AG04449 (cell line): ENCODE results near the gene MOV10L1.
A peak's percentile ranks its signal among the peaks of the same experiment; 100 is the strongest.

Experiments
- CTCF ChIA-PET: fragments of 350-600 bp; formaldehyde crosslinking; extraction: SDS; loops from one replicate; lab custom pipeline; 2021; ENCODE audit warnings: antibody characterized with exemption; lab: Yijun Ruan, JAX
- POLR2A ChIA-PET: fragments of 400-600, 350-600 bp; formaldehyde crosslinking; extraction: SDS; loops from one replicate; lab custom pipeline; 2020; ENCODE audit warnings: antibody characterized with exemption, inconsistent platforms; lab: Yijun Ruan, JAX
- DNase-seq: peaks from one replicate; pipeline ENCODE4 v3.0.0-alpha.2; 2010; ENCODE audit warnings: low read depth, low spot score
- H3K4me3 ChIP-seq: 2 replicates; pipeline ENCODE4 v1.5.1; 2011; ENCODE audit warnings: low read depth, mild to moderate bottlenecking, control low read depth, low read length
- CTCF ChIP-seq: IDR thresholded peaks from one replicate; pipeline ENCODE4 v1.5.1; 2011; ENCODE audit warnings: mild to moderate bottlenecking, moderate library complexity, low read length, control low read depth, inconsistent platforms; ENCODE audit not compliant: insufficient read depth; ENCODE audit errors: missing control alignments

The MOV10L1 gene

DNA sequence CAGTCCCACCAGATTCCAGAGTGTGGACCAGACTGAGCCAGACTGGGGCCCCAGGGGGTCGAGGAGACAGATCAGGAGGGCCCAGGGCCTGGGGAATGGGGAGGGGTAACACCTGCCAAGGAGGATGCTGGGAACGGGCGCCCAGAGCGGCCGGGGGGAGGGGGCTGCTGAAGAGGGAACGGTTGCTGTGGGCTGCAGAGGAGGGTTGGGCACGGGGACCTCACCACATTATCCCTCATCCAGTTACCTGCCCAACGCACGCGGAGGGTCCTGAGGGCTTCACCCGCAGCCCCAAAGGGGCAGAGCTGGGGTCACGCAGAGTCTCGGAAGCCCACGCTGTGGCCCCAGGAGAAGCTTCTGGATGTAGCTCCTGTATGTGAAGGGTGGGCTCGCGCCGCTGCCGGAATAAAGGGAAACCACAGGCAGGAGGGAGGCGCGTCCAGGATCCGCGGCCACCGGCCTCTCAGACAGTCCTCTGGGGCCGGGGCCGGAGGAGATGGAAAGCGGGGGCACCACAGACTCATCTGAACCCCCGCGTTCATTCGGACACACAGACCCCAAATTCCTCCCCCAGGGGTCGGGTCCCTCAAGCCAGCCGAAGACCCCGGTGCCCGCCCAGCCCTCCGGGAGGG lies 110.1 kb downstream of the MOV10L1 start:
- no peak for TF ChIP-seq CTCF
- ChIA-PET POLR2A (no interaction called here), CTCF (no interaction called here)
- no peak for DNase-seq
- peak overlapping the region; percentile 71 for H3K4me3 ChIP-seq

GRCh38 chr22:50200461-50201190 lies 110.8 kb downstream of the MOV10L1 start, which contains the start of gene SELENOO:
TSS of gene SELENOO (plus strand) at chr22:50201011. CDS start at chr22:50201037, 26 bp downstream.
- no peak for TF ChIP-seq CTCF
- CTCF ChIA-PET: interaction anchor here (1.2 to 1.9 kb wide), 2 partner anchors 10 to 52 kb away, joined by 3 to 13 read pairs; no protein-coding TSS in a partner anchor
- DNase-seq: no peak
- H3K4me3 ChIP-seq: peak within 1 kb of the TSS; percentile 71
- POLR2A ChIA-PET: no interaction called here

DNA sequence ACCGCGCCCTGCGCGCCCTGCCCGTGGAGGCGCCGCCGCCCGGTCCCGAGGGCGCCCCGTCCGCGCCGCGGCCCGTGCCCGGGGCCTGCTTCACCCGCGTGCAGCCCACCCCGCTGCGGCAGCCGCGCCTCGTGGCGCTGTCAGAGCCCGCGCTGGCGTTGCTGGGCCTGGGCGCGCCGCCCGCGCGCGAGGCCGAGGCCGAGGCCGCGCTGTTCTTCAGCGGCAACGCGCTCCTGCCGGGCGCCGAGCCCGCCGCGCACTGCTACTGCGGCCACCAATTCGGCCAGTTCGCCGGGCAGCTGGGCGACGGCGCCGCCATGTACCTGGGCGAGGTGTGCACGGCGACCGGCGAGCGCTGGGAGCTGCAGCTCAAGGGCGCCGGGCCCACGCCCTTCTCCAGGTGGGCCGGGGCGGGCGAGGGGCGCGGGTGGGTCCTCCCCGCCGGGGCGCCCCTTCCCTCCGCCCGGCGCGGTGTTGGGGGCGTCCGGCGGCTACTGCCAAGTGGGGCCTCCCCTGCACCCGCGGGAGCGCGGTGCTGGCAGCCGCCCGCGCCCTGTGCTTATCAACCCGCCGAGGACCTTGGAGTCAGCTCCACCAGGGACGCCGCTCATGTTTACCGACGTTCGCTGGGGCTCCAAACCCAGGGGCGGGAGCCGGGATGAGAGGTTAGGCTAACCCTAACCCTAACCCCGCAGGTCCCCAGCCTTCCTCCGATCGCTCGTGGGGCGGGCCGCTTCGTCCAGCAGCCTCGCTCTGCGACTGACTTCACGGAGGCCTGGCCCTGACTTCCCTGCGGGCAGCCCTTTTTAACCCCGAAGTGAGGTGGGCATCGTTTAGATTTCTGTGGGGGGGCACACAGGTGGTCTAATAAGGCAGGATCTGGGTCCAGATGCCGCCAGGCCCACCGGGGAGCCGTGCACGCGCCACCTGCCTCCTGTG lies 111.7 kb downstream of the MOV10L1 start:
- DNase-seq: no peak

DNA sequence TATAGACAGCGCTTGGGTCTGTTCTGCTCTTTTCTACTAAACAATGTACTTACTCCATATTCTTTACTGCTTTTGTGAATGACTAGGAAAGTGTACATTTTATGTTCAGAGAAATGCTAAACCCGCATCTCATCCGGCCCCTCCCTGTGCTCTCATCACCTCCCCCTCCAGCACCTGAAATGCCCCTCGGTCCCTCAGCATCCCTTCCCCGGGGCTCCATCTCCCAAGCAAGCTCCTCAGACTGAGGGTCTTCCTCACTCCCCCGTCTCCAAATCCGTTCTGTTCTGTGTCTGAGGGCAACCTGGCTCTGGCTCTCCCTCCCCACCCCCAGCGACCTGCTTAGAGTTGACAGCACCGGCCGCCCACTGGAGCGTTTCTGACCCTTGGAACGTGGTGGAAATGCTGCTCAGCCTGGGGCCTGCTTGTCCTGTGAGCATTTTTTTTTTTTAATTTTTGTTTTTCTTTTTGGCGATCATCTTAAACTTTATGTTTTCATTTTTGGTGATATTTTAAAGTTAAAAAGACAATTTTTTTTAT lies 112.4 kb downstream of the MOV10L1 start:
- TF ChIP-seq CTCF: no peak
- H3K4me3 ChIP-seq: peak overlapping the region; percentile 71
- ChIA-PET POLR2A (no interaction called here), CTCF (interaction anchor here (0.6 to 1.9 kb wide), 4 partner anchors 10 to 60 kb away, joined by 3 to 13 read pairs (median 4); no protein-coding TSS in a partner anchor)
- DNase-seq: no peak

More for the DNA sequence above, 111.7 kb downstream of the MOV10L1 start:
- H3K4me3 ChIP-seq: peak overlapping the region; percentile 71
- CTCF ChIA-PET: interaction anchor here (1.2 to 1.9 kb wide), 3 partner anchors 10 to 53 kb away, joined by 3 to 13 read pairs (median 4); no protein-coding TSS in a partner anchor
- POLR2A ChIA-PET: no interaction called here
- no peak for TF ChIP-seq CTCF

GRCh38 chr22:50203288-50203687 lies 113.5 kb downstream of the MOV10L1 start:
- H3K4me3 ChIP-seq: no peak overlapping the region
- DNase-seq: no peak
- POLR2A ChIA-PET: no interaction called here
- CTCF ChIA-PET: interaction anchor here (0.9 to 1.9 kb wide), 4 partner anchors 9 to 283 kb away, joined by 3 to 4 read pairs (median 4); no protein-coding TSS in a partner anchor
- no peak for TF ChIP-seq CTCF
